HL-60 (cell line): Measurements from ENCODE around the gene DES.

Experiments used
- DNase-seq, 2 experiments: peaks; one replicate each; pipeline ENCODE4 v3.0.0-alpha.2; 2010 to 2020; ENCODE audit warnings: low read depth in 1 of 2, low spot score in 1 of 2
- H3K27ac ChIP-seq: fragments of 250-450 bp; sonication (Bioruptor Pico); replicated peaks from 2 replicates; pipeline ENCODE4 v1.5.1; 2020; ENCODE audit warnings: mild to moderate bottlenecking, moderate library complexity
- H3K27me3 ChIP-seq: fragments of 250-450 bp; sonication (Bioruptor Pico); 2 replicates; pipeline ENCODE4 v1.5.1; 2021; ENCODE audit warnings: mild to moderate bottlenecking, moderate library complexity; ENCODE audit not compliant: insufficient read depth, poor library complexity, severe bottlenecking
- H3K4me3 ChIP-seq: replicated peaks from 2 replicates; pipeline ENCODE4 v1.5.1; 2011; ENCODE audit warnings: mild to moderate bottlenecking, control low read depth, low read length; ENCODE audit not compliant: insufficient read depth
- CTCF ChIP-seq: IDR thresholded peaks from one replicate; pipeline ENCODE4 v1.5.1; 2011; ENCODE audit warnings: low read length, control low read depth, inconsistent platforms; ENCODE audit not compliant: insufficient read depth
- GABPA ChIP-seq: IDR thresholded peaks from 2 replicates; pipeline ENCODE4 v1.6.1; 2012; ENCODE audit warnings: low read depth
- POLR2AphosphoS5 ChIP-seq: IDR thresholded peaks from 2 replicates; pipeline ENCODE4 v1.6.1; 2012; ENCODE audit warnings: low read depth
- REST ChIP-seq: IDR thresholded peaks from 2 replicates; pipeline ENCODE4 v1.6.1; 2012; ENCODE audit warnings: low read depth; ENCODE audit not compliant: insufficient replicate concordance
- SPI1 ChIP-seq: IDR thresholded peaks from 2 replicates; pipeline ENCODE4 v1.6.1; 2012; ENCODE audit warnings: low read depth, mild to moderate bottlenecking, borderline replicate concordance

DES gene

GRCh38 chr2:219448099-219448775 is 30.1 kb downstream of the DES start:
- Histone ChIP-seq H3K27me3 (peaks cover 51% of the 10 kb centered on the region), H3K27ac (no peak overlapping the region), H3K4me3 (no peak overlapping the region)
- no peak for TF ChIP-seq SPI1
- TF ChIP-seq POLR2AphosphoS5: no peak
- TF ChIP-seq GABPA: no peak
- TF ChIP-seq CTCF: no peak
- DNase-seq: no peak

- no peak overlapping the region for H3K4me3 ChIP-seq
- no peak overlapping the region for H3K27ac ChIP-seq
- DNase-seq: no peak
- peaks cover 45% of the 10 kb centered on the region for H3K27me3 ChIP-seq
- TF ChIP-seq REST (no peak), CTCF (no peak), GABPA (no peak), POLR2AphosphoS5 (no peak), SPI1 (no peak)
These were observed 30.7 kb downstream of the DES start for GRCh38 chr2:219448776-219449341.

- Histone ChIP-seq H3K4me3 (no peak overlapping the region), H3K27ac (no peak overlapping the region), H3K27me3 (peaks cover 38% of the 10 kb centered on the region)
- no peak for TF ChIP-seq GABPA
- TF ChIP-seq CTCF: no peak
- no peak for TF ChIP-seq SPI1
- no peak for TF ChIP-seq REST
- TF ChIP-seq POLR2AphosphoS5: no peak
- no peak for DNase-seq
These were observed 31.4 kb downstream of the DES start for GRCh38 chr2:219449609-219450008.
